T-helper 1 cell treated with Interleukin-12 subunit alpha and Interleukin-12 subunit beta and Interleukin-4 antibody, amounts not matched to agents 30 μg/mL and 1 μg/mL, for 36 hours (primary cell): Measurements from ENCODE around the gene TRIM49B.
"Not testable (repeated sequence)": the region's sequence is repeated elsewhere in the genome, so short reads cannot be mapped to it uniquely, and the experiment has no call there.

Source experiments
- H3K27ac Mint-ChIP-seq: one replicate; pipeline ENCODE4 v1.8.0; 2021; ENCODE audit warnings: mild to moderate bottlenecking, mixed read lengths
- H3K27me3 Mint-ChIP-seq: one replicate; pipeline ENCODE4 v1.8.0; 2021; ENCODE audit warnings: low read depth, mixed read lengths
- H3K36me3 Mint-ChIP-seq: one replicate; pipeline ENCODE4 v1.8.0; 2021; ENCODE audit warnings: low read depth, mixed read lengths
- H3K4me1 Mint-ChIP-seq: one replicate; pipeline ENCODE4 v1.8.0; 2021; ENCODE audit warnings: low read depth, mixed read lengths
- H3K4me3 Mint-ChIP-seq: one replicate; pipeline ENCODE4 v1.8.0; 2021; ENCODE audit warnings: mild to moderate bottlenecking, moderate library complexity, mixed read lengths
- H3K9me3 Mint-ChIP-seq: one replicate; pipeline ENCODE4 v1.8.0; 2021; ENCODE audit warnings: mixed read lengths

TRIM49B gene, protein sequence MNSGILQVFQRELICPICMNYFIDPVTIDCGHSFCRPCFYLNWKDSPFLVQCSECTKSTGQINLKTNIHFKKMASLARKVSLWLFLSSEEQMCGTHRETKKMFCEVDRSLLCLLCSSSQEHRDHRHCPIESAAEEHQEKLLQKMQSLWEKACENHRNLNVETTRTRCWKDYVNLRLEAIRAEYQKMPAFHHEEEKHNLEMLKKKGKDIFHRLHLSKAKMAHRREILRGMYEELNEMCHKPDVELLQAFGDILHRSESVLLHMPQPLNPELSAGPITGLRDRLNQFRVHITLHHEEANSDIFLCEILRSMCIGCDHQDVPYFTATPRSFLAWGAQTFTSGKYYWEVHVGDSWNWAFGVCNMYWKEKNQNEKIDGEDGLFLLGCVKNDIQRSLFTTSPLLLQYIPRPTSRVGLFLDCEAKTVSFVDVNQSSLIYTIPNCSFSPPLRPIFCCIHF

GRCh38 chr11:49028523-49028922 is at the start of gene TRIM49B:
TSS of gene TRIM49B (plus strand) at chr11:49028823. CDS start at chr11:49031600, 2,777 bp downstream.
- not testable (repeated sequence) for H3K4me3 Mint-ChIP-seq, H3K27ac Mint-ChIP-seq, H3K4me1 Mint-ChIP-seq, H3K9me3 Mint-ChIP-seq, H3K36me3 Mint-ChIP-seq, H3K27me3 Mint-ChIP-seq

GRCh38 chr11:48983785-48984184 is 44.8 kb upstream of the TRIM49B start, which contains the start of gene TRIM51G:
TSS of gene TRIM51G (minus strand) at chr11:48983885. CDS start at chr11:48981695, 2,190 bp downstream.
- H3K36me3 Mint-ChIP-seq, H3K4me1 Mint-ChIP-seq, H3K27me3 Mint-ChIP-seq, H3K9me3 Mint-ChIP-seq, H3K4me3 Mint-ChIP-seq, H3K27ac Mint-ChIP-seq: not testable (repeated sequence)

- not testable (repeated sequence) for H3K4me3 Mint-ChIP-seq, H3K27me3 Mint-ChIP-seq, H3K36me3 Mint-ChIP-seq, H3K27ac Mint-ChIP-seq, H3K4me1 Mint-ChIP-seq
- H3K9me3 Mint-ChIP-seq: peaks cover 13% of the 10 kb centered on the region
Measured at GRCh38 chr11:49048229-49048628, 19.6 kb downstream of the TRIM49B start.

DNA sequence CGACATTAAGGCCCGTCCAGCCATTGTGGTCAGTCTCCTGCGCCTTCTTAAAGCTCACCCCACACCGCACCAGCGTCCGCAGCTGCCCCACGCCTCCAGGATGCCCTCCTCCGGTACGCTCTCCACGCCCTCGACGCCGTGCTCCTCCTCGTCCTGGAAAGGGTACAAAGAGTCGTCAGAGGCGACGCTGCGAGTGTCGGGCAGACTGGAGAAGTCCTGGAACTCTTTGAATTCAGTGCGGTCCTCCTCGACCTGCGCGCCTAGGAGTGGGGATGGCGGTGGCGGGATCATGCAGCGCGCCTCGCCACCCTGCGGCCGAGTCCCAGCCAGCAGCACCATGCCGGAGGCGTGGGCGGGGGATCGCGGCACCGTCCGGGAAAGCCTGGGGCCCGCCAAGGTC is 21.2 kb downstream of the TRIM49B start:
- H3K4me1 Mint-ChIP-seq, H3K27me3 Mint-ChIP-seq, H3K36me3 Mint-ChIP-seq, H3K27ac Mint-ChIP-seq, H3K4me3 Mint-ChIP-seq: not testable (repeated sequence)
- H3K9me3 Mint-ChIP-seq: peaks cover 13% of the 10 kb centered on the region

DNA sequence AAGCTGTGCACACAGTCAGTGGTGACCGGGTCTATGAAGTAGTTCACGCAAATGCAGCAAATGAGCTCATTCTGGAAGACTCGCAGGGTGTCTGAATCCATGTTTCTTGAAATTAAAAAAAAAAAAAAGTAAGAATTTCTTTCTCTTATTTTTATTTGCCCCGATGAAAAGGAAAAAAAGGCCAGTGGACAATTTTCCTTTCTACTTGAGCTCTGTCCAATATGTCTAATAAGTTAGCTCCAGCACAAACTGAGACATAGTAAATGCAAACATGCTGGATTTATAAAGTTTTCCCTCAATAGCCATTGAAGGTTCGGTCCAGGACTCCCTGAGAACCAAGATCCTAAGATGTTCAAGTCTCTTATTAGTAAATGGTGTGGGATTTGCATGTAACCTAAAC is 30.4 kb downstream of the TRIM49B start, which contains the start of gene TRIM64C:
TSS of gene TRIM64C (minus strand) at position 101 of the 400 bp plus-strand sequence. CDS start at position 101, 0 bp downstream.
- H3K9me3 Mint-ChIP-seq, H3K4me3 Mint-ChIP-seq, H3K27ac Mint-ChIP-seq, H3K27me3 Mint-ChIP-seq, H3K4me1 Mint-ChIP-seq, H3K36me3 Mint-ChIP-seq: not testable (repeated sequence)

GRCh38 chr11:49069897-49070296 is 41.3 kb downstream of the TRIM49B start:
- not testable (repeated sequence) for H3K4me1 Mint-ChIP-seq, H3K36me3 Mint-ChIP-seq, H3K27ac Mint-ChIP-seq, H3K27me3 Mint-ChIP-seq, H3K4me3 Mint-ChIP-seq, H3K9me3 Mint-ChIP-seq
